Kidney capillary endothelial cell (primary cell): ENCODE measurements around the gene CLEC16A.
A peak's percentile ranks its signal among the peaks of the same experiment; 100 is the strongest.
"Not testable (repeated sequence)": the region's sequence is repeated elsewhere in the genome, so short reads cannot be mapped to it uniquely, and the experiment has no call there.

Experiments used
- DNase-seq: peaks from one replicate; pipeline ENCODE4 v3.0.0-alpha.2; 2018; ENCODE audit warnings: low spot score

Gene CLEC16A

GRCh38 chr16:10939649-10940234, 4.6 kb upstream of the CLEC16A start:
- no peak for DNase-seq

GRCh38 chr16:10940501-10941079, 3.8 kb upstream of the CLEC16A start:
- no peak for DNase-seq

- no peak for DNase-seq
Measured at GRCh38 chr16:10941127-10941933, 3.0 kb upstream of the CLEC16A start.

- not testable (repeated sequence) for DNase-seq
Measured at GRCh38 chr16:10941935-10942351, 2.4 kb upstream of the CLEC16A start.

- peak; percentile 90 for DNase-seq
Measured at GRCh38 chr16:10942352-10943063, 1.9 kb upstream of the CLEC16A start, which contains the start of gene DEXI. Gene DEXI (minus strand): TSS chr16:10942468. CDS start chr16:10942005, 463 bp downstream.

GRCh38 chr16:10943064-10943353, 1.4 kb upstream of the CLEC16A start:
- DNase-seq, result no peak

- DNase-seq, result no peak
Measured at GRCh38 chr16:10945065-10945787, 862 bp downstream of the CLEC16A start.

- DNase-seq, result no peak
Measured at GRCh38 chr16:10946308-10946707, 1.9 kb downstream of the CLEC16A start.

- DNase-seq, result no peak
Measured at GRCh38 chr16:10947211-10947787, 2.9 kb downstream of the CLEC16A start.

- DNase-seq, result no peak
Measured at GRCh38 chr16:10949424-10949970, 5.1 kb downstream of the CLEC16A start.

- DNase-seq, result no peak
Measured at GRCh38 chr16:10950393-10950792, 6.0 kb downstream of the CLEC16A start.

GRCh38 chr16:10951026-10951425, 6.7 kb downstream of the CLEC16A start:
- no peak for DNase-seq

GRCh38 chr16:10954903-10955302, 10.5 kb downstream of the CLEC16A start:
- DNase-seq, result no peak

GRCh38 chr16:10957771-10958482, 13.6 kb downstream of the CLEC16A start:
- no peak for DNase-seq

- DNase-seq, result no peak
Measured at GRCh38 chr16:10959161-10959560, 14.8 kb downstream of the CLEC16A start.

- no peak for DNase-seq
Measured at GRCh38 chr16:10961231-10961630, 16.9 kb downstream of the CLEC16A start.

- peak; percentile 69 for DNase-seq
Measured at GRCh38 chr16:10964039-10964890, 19.9 kb downstream of the CLEC16A start.

GRCh38 chr16:10964891-10965326, 20.5 kb downstream of the CLEC16A start:
- no peak for DNase-seq

GRCh38 chr16:10965440-10966061, 21.2 kb downstream of the CLEC16A start:
- DNase-seq, result no peak
